ENCODE measurements around the gene MAPT.
"Not testable (repeated sequence)": the region's sequence is repeated elsewhere in the genome, so short reads cannot be mapped to it uniquely, and the experiment has no call there.

MAPT gene

GRCh38 chr17:46009681-46010596 lies 115.6 kb downstream of the MAPT start:
- H3K36me3 ChIP-seq (ENCODE audit: insufficient read depth, insufficient read length, low read length), result no peaks in the 10 kb centered on the region
- no peak overlapping the region for H3K4me3 ChIP-seq (ENCODE audit: insufficient read length, low read depth)
- H3K27me3 ChIP-seq (ENCODE audit: insufficient read depth, insufficient read length), result no peaks in the 10 kb centered on the region
- TF ChIP-seq ZNF274 (IDR thresholded peaks at IDR 0.05; ENCODE audit: low read depth, low read length) (no peak), SUZ12 (IDR thresholded peaks at IDR 0.05; ENCODE audit: extremely low read depth, insufficient read depth, insufficient read length) (no peak), YY1 (IDR thresholded peaks at IDR 0.05; ENCODE audit: insufficient read depth, insufficient read length) (no peak)
- DNase-seq (ENCODE audit: low read depth, low spot score), result no peak
- H3K9me3 ChIP-seq (ENCODE audit: insufficient read depth, low read length), result no peaks in the 10 kb centered on the region
- peaks cover 15% of the 10 kb centered on the region for H3K4me1 ChIP-seq (ENCODE audit: insufficient read depth, insufficient read length)
- no peak overlapping the region for H3K9ac ChIP-seq (ENCODE audit: insufficient read length, low read depth)

GRCh38 chr17:46010597-46011186 lies 116.3 kb downstream of the MAPT start:
- H3K36me3 ChIP-seq (ENCODE audit: insufficient read depth, insufficient read length, low read length), result no peaks in the 10 kb centered on the region
- no peak overlapping the region for H3K9ac ChIP-seq (ENCODE audit: insufficient read length, low read depth)
- H3K4me3 ChIP-seq (ENCODE audit: insufficient read length, low read depth), result no peak overlapping the region
- TF ChIP-seq YY1 (IDR thresholded peaks at IDR 0.05; ENCODE audit: insufficient read depth, insufficient read length) (no peak), ZNF274 (IDR thresholded peaks at IDR 0.05; ENCODE audit: low read depth, low read length) (no peak), SUZ12 (IDR thresholded peaks at IDR 0.05; ENCODE audit: extremely low read depth, insufficient read depth, insufficient read length) (no peak)
- DNase-seq (ENCODE audit: low read depth, low spot score), result no peak
- H3K27me3 ChIP-seq (ENCODE audit: insufficient read depth, insufficient read length), result no peaks in the 10 kb centered on the region
- H3K4me1 ChIP-seq (ENCODE audit: insufficient read depth, insufficient read length), result peaks cover 15% of the 10 kb centered on the region
- H3K9me3 ChIP-seq (ENCODE audit: insufficient read depth, low read length), result no peaks in the 10 kb centered on the region

GRCh38 chr17:46011711-46012505 lies 117.6 kb downstream of the MAPT start:
- DNase-seq (ENCODE audit: low read depth, low spot score), result no peak
- Histone ChIP-seq H3K9me3 (ENCODE audit: insufficient read depth, low read length) (no peaks in the 10 kb centered on the region), H3K36me3 (ENCODE audit: insufficient read depth, insufficient read length, low read length) (no peaks in the 10 kb centered on the region), H3K9ac (ENCODE audit: insufficient read length, low read depth) (no peak overlapping the region), H3K4me1 (ENCODE audit: insufficient read depth, insufficient read length) (peaks cover 20% of the 10 kb centered on the region), H3K4me3 (ENCODE audit: insufficient read length, low read depth) (no peak overlapping the region), H3K27me3 (ENCODE audit: insufficient read depth, insufficient read length) (no peaks in the 10 kb centered on the region)
- TF ChIP-seq ZNF274 (IDR thresholded peaks at IDR 0.05; ENCODE audit: low read depth, low read length) (no peak), YY1 (IDR thresholded peaks at IDR 0.05; ENCODE audit: insufficient read depth, insufficient read length) (no peak), SUZ12 (IDR thresholded peaks at IDR 0.05; ENCODE audit: extremely low read depth, insufficient read depth, insufficient read length) (no peak)

GRCh38 chr17:46012506-46013079 lies 118.2 kb downstream of the MAPT start:
- H3K36me3 ChIP-seq (ENCODE audit: insufficient read depth, insufficient read length, low read length), result no peaks in the 10 kb centered on the region
- no peaks in the 10 kb centered on the region for H3K9me3 ChIP-seq (ENCODE audit: insufficient read depth, low read length)
- no peak overlapping the region for H3K9ac ChIP-seq (ENCODE audit: insufficient read length, low read depth)
- H3K27me3 ChIP-seq (ENCODE audit: insufficient read depth, insufficient read length), result no peaks in the 10 kb centered on the region
- H3K4me1 ChIP-seq (ENCODE audit: insufficient read depth, insufficient read length), result peaks cover 20% of the 10 kb centered on the region
- TF ChIP-seq YY1 (IDR thresholded peaks at IDR 0.05; ENCODE audit: insufficient read depth, insufficient read length) (no peak), SUZ12 (IDR thresholded peaks at IDR 0.05; ENCODE audit: extremely low read depth, insufficient read depth, insufficient read length) (no peak), ZNF274 (IDR thresholded peaks at IDR 0.05; ENCODE audit: low read depth, low read length) (no peak)
- DNase-seq (ENCODE audit: low read depth, low spot score), result no peak
- H3K4me3 ChIP-seq (ENCODE audit: insufficient read length, low read depth), result no peak overlapping the region

- no peak for DNase-seq (ENCODE audit: low read depth, low spot score)
- Histone ChIP-seq H3K9me3 (ENCODE audit: insufficient read depth, low read length) (no peaks in the 10 kb centered on the region), H3K4me3 (ENCODE audit: insufficient read length, low read depth) (no peak overlapping the region), H3K9ac (ENCODE audit: insufficient read length, low read depth) (peak overlapping the region; percentile 5), H3K4me1 (ENCODE audit: insufficient read depth, insufficient read length) (peaks cover 20% of the 10 kb centered on the region), H3K36me3 (ENCODE audit: insufficient read depth, insufficient read length, low read length) (no peaks in the 10 kb centered on the region), H3K27me3 (ENCODE audit: insufficient read depth, insufficient read length) (no peaks in the 10 kb centered on the region)
- TF ChIP-seq YY1 (IDR thresholded peaks at IDR 0.05; ENCODE audit: insufficient read depth, insufficient read length) (no peak), ZNF274 (IDR thresholded peaks at IDR 0.05; ENCODE audit: low read depth, low read length) (no peak), SUZ12 (IDR thresholded peaks at IDR 0.05; ENCODE audit: extremely low read depth, insufficient read depth, insufficient read length) (no peak)
Measured at GRCh38 chr17:46013127-46013501, 118.8 kb downstream of the MAPT start.

DNA sequence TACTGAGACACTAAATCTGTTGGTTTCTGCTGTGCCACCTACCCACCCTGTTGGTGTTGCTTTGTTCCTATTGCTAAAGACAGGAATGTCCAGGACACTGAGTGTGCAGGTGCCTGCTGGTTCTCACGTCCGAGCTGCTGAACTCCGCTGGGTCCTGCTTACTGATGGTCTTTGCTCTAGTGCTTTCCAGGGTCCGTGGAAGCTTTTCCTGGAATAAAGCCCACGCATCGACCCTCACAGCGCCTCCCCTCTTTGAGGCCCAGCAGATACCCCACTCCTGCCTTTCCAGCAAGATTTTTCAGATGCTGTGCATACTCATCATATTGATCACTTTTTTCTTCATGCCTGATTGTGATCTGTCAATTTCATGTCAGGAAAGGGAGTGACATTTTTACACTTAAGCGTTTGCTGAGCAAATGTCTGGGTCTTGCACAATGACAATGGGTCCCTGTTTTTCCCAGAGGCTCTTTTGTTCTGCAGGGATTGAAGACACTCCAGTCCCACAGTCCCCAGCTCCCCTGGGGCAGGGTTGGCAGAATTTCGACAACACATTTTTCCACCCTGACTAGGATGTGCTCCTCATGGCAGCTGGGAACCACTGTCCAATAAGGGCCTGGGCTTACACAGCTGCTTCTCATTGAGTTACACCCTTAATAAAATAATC lies 119.3 kb downstream of the MAPT start:
- no peak for DNase-seq (ENCODE audit: low read depth, low spot score)

DNA sequence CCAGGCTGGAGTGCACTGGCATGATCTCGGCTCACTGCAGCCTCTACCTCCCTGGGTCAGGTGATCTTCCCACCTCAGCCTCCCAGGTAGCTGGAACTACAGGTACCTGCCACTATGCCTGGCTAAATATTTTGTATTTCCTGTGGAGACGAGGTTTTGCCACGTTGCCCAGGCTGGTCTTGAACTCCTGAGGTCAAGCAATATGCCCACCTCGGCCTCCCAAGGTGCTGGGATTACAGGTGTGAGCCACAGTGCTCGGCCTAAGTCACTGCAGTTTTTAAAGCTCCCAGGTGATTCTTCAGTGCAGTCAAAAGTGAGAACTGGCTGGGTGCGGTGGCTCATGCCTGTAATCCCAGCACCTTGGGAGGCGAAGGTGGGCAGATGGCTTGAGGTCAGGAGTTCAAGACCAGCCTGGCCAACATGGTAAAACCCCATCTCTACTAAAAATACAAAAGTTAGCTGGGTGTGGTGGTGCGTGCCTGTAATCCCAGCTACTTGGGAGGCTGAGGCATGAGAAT lies 125.1 kb downstream of the MAPT start:
- H3K27me3 ChIP-seq (ENCODE audit: insufficient read depth, insufficient read length); DNase-seq (ENCODE audit: low read depth, low spot score); H3K4me3 ChIP-seq (ENCODE audit: insufficient read length, low read depth); H3K36me3 ChIP-seq (ENCODE audit: insufficient read depth, insufficient read length, low read length); H3K9ac ChIP-seq (ENCODE audit: insufficient read length, low read depth); H3K9me3 ChIP-seq (ENCODE audit: insufficient read depth, low read length): not testable (repeated sequence)
- H3K4me1 ChIP-seq (ENCODE audit: insufficient read depth, insufficient read length), result peaks cover 12% of the 10 kb centered on the region

More for the DNA sequence above, 119.3 kb downstream of the MAPT start:
- Histone ChIP-seq H3K27me3 (ENCODE audit: insufficient read depth, insufficient read length) (no peaks in the 10 kb centered on the region), H3K4me1 (ENCODE audit: insufficient read depth, insufficient read length) (peaks cover 20% of the 10 kb centered on the region), H3K36me3 (ENCODE audit: insufficient read depth, insufficient read length, low read length) (no peaks in the 10 kb centered on the region), H3K9me3 (ENCODE audit: insufficient read depth, low read length) (no peaks in the 10 kb centered on the region), H3K9ac (ENCODE audit: insufficient read length, low read depth) (peak overlapping the region; percentile 5), H3K4me3 (ENCODE audit: insufficient read length, low read depth) (no peak overlapping the region)
- TF ChIP-seq SUZ12 (IDR thresholded peaks at IDR 0.05; ENCODE audit: extremely low read depth, insufficient read depth, insufficient read length), result no peak
- TF ChIP-seq ZNF274 (IDR thresholded peaks at IDR 0.05; ENCODE audit: low read depth, low read length), result no peak
- TF ChIP-seq YY1 (IDR thresholded peaks at IDR 0.05; ENCODE audit: insufficient read depth, insufficient read length), result no peak

All from NT2/D1 (cell line).